HepG2 (cell line): Measurements from ENCODE around the gene EIF2AK2. TPM values are rescaled to one million over a fixed set of nuclear protein-coding genes. Genes with fewer than 3 reads are reported as not detected.

ENCODE experiments used
- ARID5B ChIP-seq: IDR thresholded peaks from 2 replicates; pipeline ENCODE4 v1.4.0; 2020; ENCODE audit warnings: mild to moderate bottlenecking, missing genetic modification reagents
- DMAP1 ChIP-seq: IDR thresholded peaks from 2 replicates; pipeline ENCODE4 v1.6.1; 2016
- ISL2 ChIP-seq: sonication (generic); formaldehyde crosslinking; IDR thresholded peaks from 2 replicates; pipeline ENCODE4 v1.5.0; 2020; ENCODE audit warnings: missing genetic modification reagents
- MIXL1 ChIP-seq: IDR thresholded peaks from 2 replicates; pipeline ENCODE4 v1.6.1; 2016
- RARA ChIP-seq: IDR thresholded peaks from 2 replicates; pipeline ENCODE4 v1.6.1; 2016; ENCODE audit warnings: missing genetic modification reagents, missing compliant biosample characterization
- RERE ChIP-seq: IDR thresholded peaks from 2 replicates; pipeline ENCODE4 v1.6.1; 2016; ENCODE audit warnings: low read depth, missing genetic modification reagents, missing compliant biosample characterization
- SOX5 ChIP-seq: IDR thresholded peaks from 2 replicates; pipeline ENCODE4 v1.6.1; 2016; ENCODE audit warnings: borderline replicate concordance
- ZFY ChIP-seq: sonication (generic); formaldehyde crosslinking; IDR thresholded peaks from 2 replicates; pipeline ENCODE4 v1.4.0; 2020; ENCODE audit warnings: missing genetic modification reagents
- polyA plus RNA-seq, 8 experiments: library from polyadenylated mRNA; depleted of rRNA in 3 of 8; stranded (reverse) in 7 of 8; unstranded in 1 of 8; fragments of >200 nt; fragmentation: Illumina TruSeq in 4 of 8; extraction: Trizol in 4 of 8; gene quantifications; 2 replicates each; pipeline versions ENCODE4 v1.2.1 to v1.2.3, GENCODE V29; 2011 to 2016; ENCODE audit warnings: low read depth in 4 of 8, missing spikeins in 1 of 8, mixed read lengths in 1 of 8; ENCODE audit not compliant: insufficient read depth in 1 of 8
- total RNA-seq, 5 experiments: library from RNA; depleted of rRNA; stranded (reverse); fragments of >200 nt; fragmentation: Illumina TruSeq; extraction: Trizol; gene quantifications; 2 replicates each; pipeline ENCODE4 v1.2.3, GENCODE V29; 2016; ENCODE audit warnings: low read depth in 1 of 5

Gene EIF2AK2
- total and polyA plus RNA-seq, 2 of the 13 experiments (the other 11 are each of a cell fraction or from before 2014, with no cell fraction given), result 10.2 to 26.1 TPM

GRCh38 chr2:37171624-37171950 is 14.8 kb upstream of the EIF2AK2 start (continued):
- TF ChIP-seq RERE (CRISPR knock-in tag), result peak; percentile 56; the same call in 1 of the 2 replicates
- TF ChIP-seq SOX5 (CRISPR knock-in tag), result peak; percentile 50; the same call in 1 of the 2 replicates
- TF ChIP-seq ARID5B (CRISPR knock-in tag), result peak; percentile 80
- no peak for TF ChIP-seq ZFY (CRISPR knock-in tag)
- peak; percentile 60; the same call in 1 of the 2 replicates for TF ChIP-seq MIXL1
- TF ChIP-seq DMAP1 (CRISPR knock-in tag), result 0 out of 2 replicates have a peak, but pooled peaks have one; percentile 29
- TF ChIP-seq ISL2 (CRISPR knock-in tag), result peak; percentile 82; the same call in 1 of the 2 replicates
- peak; percentile 75 for TF ChIP-seq RARA (CRISPR knock-in tag)
- TF ChIP-seq, all 625 proteins: peak for 40
